Measurements from ENCODE around the gene ELK3.

DNA sequence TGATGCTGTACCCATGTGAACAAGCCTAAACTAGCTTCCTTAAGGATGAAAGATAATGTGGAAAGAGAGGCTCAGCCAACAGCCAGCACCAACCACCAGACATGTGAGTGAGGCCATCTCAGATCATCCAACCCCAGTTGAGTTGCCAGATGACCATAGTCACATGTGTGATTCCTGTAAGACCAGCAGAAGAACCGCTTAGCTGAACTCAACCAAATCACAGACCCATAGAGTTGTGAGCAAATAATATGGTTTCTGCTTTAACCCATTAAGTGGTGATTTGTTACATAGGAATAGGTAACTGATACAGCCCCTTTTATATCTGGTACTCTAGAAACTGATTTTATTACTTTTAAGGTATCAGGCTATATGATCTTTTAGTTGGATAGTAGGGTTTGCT lies 17.6 kb upstream of the ELK3 start:
- TF ChIP-seq CTCF (IDR thresholded peaks at IDR 0.05 in 8 of 11, conservative IDR thresholded peaks at IDR 0.05 in 3 of 11) (no peak), POLR2A (IDR thresholded peaks at IDR 0.05) (no peak)

Data from spleen (tissue), 7 donors.